ENCODE results near the gene C1QTNF1. TPM values are rescaled to one million over a fixed set of nuclear protein-coding genes. Genes with fewer than 3 reads are reported as not detected.

Gene C1QTNF1
- total RNA-seq, 1 experiment from 2014 or later, result 19.9 TPM

- ChIA-PET CTCF (no interaction called here), POLR2A (no interaction called here)
- Mint-ChIP-seq H3K27me3 (ENCODE audit: insufficient read depth, unreplicated experiment) (no peaks in the 10 kb centered on the region), H3K9me3 (ENCODE audit: unreplicated experiment) (peaks cover 18% of the 10 kb centered on the region), H3K36me3 (ENCODE audit: insufficient read depth, unreplicated experiment) (no peaks in the 10 kb centered on the region), H3K4me3 (ENCODE audit: unreplicated experiment) (no peak overlapping the region), H3K4me1 (ENCODE audit: low read depth, unreplicated experiment) (no peaks in the 10 kb centered on the region), H3K27ac (ENCODE audit: unreplicated experiment) (no peak overlapping the region)
- intact Hi-C loops (cut with micrococcal nuclease; ENCODE audit: unreplicated experiment), result no loop called here
- no peaks in the 10 kb centered on the region for H3K36me3 ChIP-seq (ENCODE audit: control insufficient read depth, insufficient read depth, low read length)
- H3K27me3 ChIP-seq (replicated peaks; ENCODE audit: control insufficient read depth, insufficient read depth, low read length), result no peaks in the 10 kb centered on the region
- BruUV-seq (replicated peaks), result no TSS peak
- H3K4me1 ChIP-seq, result no peaks in the 10 kb centered on the region
- TF ChIP-seq CTCF (IDR thresholded peaks at IDR 0.05; ENCODE audit: insufficient read depth in 1 of 2, low read depth in 1 of 2, low read length in 1 of 2, severe bottlenecking in 1 of 2, unreplicated experiment in 1 of 2), result no peak
- 0 out of 2 replicates have a peak, but pooled peaks cover 8% of the 10 kb centered on the region for H3K9me3 ChIP-seq
- DNase-seq, result no peak
- no peak overlapping the region for H3K4me3 ChIP-seq (ENCODE audit: low read depth, low read length)
Measured at GRCh38 chr17:79053251-79053925, 29.4 kb downstream of the C1QTNF1 start.

DNA sequence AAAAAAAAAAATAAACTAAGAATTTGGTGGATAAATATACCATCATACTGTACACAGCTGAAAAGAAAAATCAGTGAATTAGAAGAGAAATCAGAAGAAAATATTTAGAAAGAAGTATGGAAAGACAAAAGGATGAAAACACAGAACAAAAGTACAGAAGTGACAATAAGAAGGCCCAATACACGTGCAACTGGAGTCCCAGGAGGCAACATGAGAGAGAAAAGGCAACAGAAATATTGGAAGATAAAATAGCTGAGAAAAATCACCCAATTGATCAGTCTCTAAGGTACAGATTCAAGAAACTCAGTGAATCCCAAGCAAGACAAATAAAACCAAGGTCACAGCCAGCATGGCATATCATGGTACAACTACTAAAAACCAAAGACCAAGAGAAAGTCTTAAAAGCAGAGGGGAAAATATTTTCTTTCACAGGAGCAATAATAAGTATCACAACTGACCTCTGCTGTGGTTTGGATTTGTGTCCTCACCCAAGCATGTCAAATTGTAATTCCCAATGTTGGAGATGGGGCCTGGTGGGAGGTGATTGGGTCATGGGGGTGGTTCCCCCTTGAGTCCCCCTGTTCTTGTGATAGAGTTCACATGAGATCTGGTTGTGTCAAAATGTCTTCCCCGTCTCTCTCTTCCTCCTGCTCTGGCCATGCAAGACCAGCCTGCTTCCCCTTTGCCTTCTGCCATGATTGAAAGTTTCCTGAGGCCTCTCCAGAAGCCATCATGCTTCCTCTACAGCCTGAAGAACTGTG is 30.4 kb downstream of the C1QTNF1 start:
- no peak overlapping the region for H3K4me3 Mint-ChIP-seq (ENCODE audit: unreplicated experiment)
- BruUV-seq (replicated peaks), result no TSS peak
- H3K4me3 ChIP-seq (ENCODE audit: low read depth, low read length), result no peak overlapping the region
- no peaks in the 10 kb centered on the region for H3K4me1 Mint-ChIP-seq (ENCODE audit: low read depth, unreplicated experiment)
- H3K27me3 ChIP-seq (replicated peaks; ENCODE audit: control insufficient read depth, insufficient read depth, low read length), result no peaks in the 10 kb centered on the region
- ChIA-PET POLR2A (no interaction called here), CTCF (interaction anchor here (0.6 kb wide), 1 partner anchor 14 kb away, joined by 5 read pairs; no protein-coding TSS in a partner anchor)
- intact Hi-C loops (cut with micrococcal nuclease; ENCODE audit: unreplicated experiment), result no loop called here
- H3K9me3 ChIP-seq, result 0 out of 2 replicates have a peak, but pooled peaks cover 8% of the 10 kb centered on the region
- no peak for TF ChIP-seq CTCF (IDR thresholded peaks at IDR 0.05; ENCODE audit: insufficient read depth in 1 of 2, low read depth in 1 of 2, low read length in 1 of 2, severe bottlenecking in 1 of 2, unreplicated experiment in 1 of 2)
- no peaks in the 10 kb centered on the region for H3K4me1 ChIP-seq
- H3K27me3 Mint-ChIP-seq (ENCODE audit: insufficient read depth, unreplicated experiment), result no peaks in the 10 kb centered on the region
- H3K27ac Mint-ChIP-seq (ENCODE audit: unreplicated experiment), result no peak overlapping the region
- no peak for DNase-seq
- H3K36me3 ChIP-seq (ENCODE audit: control insufficient read depth, insufficient read depth, low read length), result no peaks in the 10 kb centered on the region
- no peaks in the 10 kb centered on the region for H3K36me3 Mint-ChIP-seq (ENCODE audit: insufficient read depth, unreplicated experiment)
- peaks cover 18% of the 10 kb centered on the region for H3K9me3 Mint-ChIP-seq (ENCODE audit: unreplicated experiment)

- H3K27me3 ChIP-seq (replicated peaks; ENCODE audit: control insufficient read depth, insufficient read depth, low read length), result no peaks in the 10 kb centered on the region
- H3K27ac Mint-ChIP-seq (ENCODE audit: unreplicated experiment), result no peak overlapping the region
- no peaks in the 10 kb centered on the region for H3K36me3 Mint-ChIP-seq (ENCODE audit: insufficient read depth, unreplicated experiment)
- CTCF ChIA-PET, result no interaction called here
- POLR2A ChIA-PET, result no interaction called here
- no TSS peak for BruUV-seq (replicated peaks)
- no peaks in the 10 kb centered on the region for H3K36me3 ChIP-seq (ENCODE audit: control insufficient read depth, insufficient read depth, low read length)
- H3K4me3 Mint-ChIP-seq (ENCODE audit: unreplicated experiment), result no peak overlapping the region
- intact Hi-C loops (cut with micrococcal nuclease; ENCODE audit: unreplicated experiment), result no loop called here
- no peak for TF ChIP-seq CTCF (IDR thresholded peaks at IDR 0.05; ENCODE audit: insufficient read depth in 1 of 2, low read depth in 1 of 2, low read length in 1 of 2, severe bottlenecking in 1 of 2, unreplicated experiment in 1 of 2)
- no peaks in the 10 kb centered on the region for H3K27me3 Mint-ChIP-seq (ENCODE audit: insufficient read depth, unreplicated experiment)
- no peak for DNase-seq
- H3K9me3 Mint-ChIP-seq (ENCODE audit: unreplicated experiment), result peaks cover 18% of the 10 kb centered on the region
- no peak overlapping the region for H3K4me3 ChIP-seq (ENCODE audit: low read depth, low read length)
- H3K4me1 ChIP-seq, result no peaks in the 10 kb centered on the region
- no peaks in the 10 kb centered on the region for H3K4me1 Mint-ChIP-seq (ENCODE audit: low read depth, unreplicated experiment)
- 0 out of 2 replicates have a peak, but pooled peaks cover 8% of the 10 kb centered on the region for H3K9me3 ChIP-seq
Measured at GRCh38 chr17:79055197-79055596, 31.2 kb downstream of the C1QTNF1 start.

All from Caco-2 (cell line).